K562 (cell line): ENCODE data around the gene DPP4.

Source experiments
- AFF4 ChIP-seq: sonication (generic); formaldehyde crosslinking; IDR thresholded peaks from 2 replicates; pipeline ENCODE4 v1.8.0; 2023; ENCODE audit warnings: mild to moderate bottlenecking, missing genetic modification reagents
- HIVEP1 ChIP-seq: fragments of 250-450 bp; sonication (Bioruptor Pico); IDR thresholded peaks from 2 replicates; pipeline ENCODE4 v1.4.0; 2020; ENCODE audit warnings: mild to moderate bottlenecking
- ZBTB11 ChIP-seq, 3 experiments: fragments of 200-800 bp in 1 of 3; fragments of 250-450 bp in 1 of 3; fragments of 450-650 bp in 1 of 3; sonication (Bioruptor Pico) in 1 of 3; sonication (Bioruptor generic) in 1 of 3; formaldehyde crosslinking in 1 of 3; IDR thresholded peaks; 2 replicates each; pipeline versions ENCODE4 v1.6.1 to v1.8.0; 2016 to 2022; ENCODE audit warnings: mild to moderate bottlenecking in 2 of 3, missing genetic modification characterization in 2 of 3, missing compliant biosample characterization in 1 of 3, moderate library complexity in 1 of 3
- ZNF431 ChIP-seq: sonication (generic); formaldehyde crosslinking; IDR thresholded peaks from 2 replicates; pipeline ENCODE4 v1.8.0; 2022; ENCODE audit warnings: mild to moderate bottlenecking, missing genetic modification reagents

- no peak for TF ChIP-seq HIVEP1
- TF ChIP-seq ZBTB11 (CRISPR knock-in tag; IDR thresholded peaks at IDR 0.05): no peak
- TF ChIP-seq ZNF431 (CRISPR knock-in tag): no peak
- TF ChIP-seq AFF4 (CRISPR knock-in tag): no peak
These were observed 119.9 kb downstream of the DPP4 start for GRCh38 chr2:161954103-161954502.
